ENCODE results near the gene PRKRA. TPM values are rescaled to one million over a fixed set of nuclear protein-coding genes. Genes with fewer than 3 reads are reported as not detected.
A peak's percentile ranks its signal among the peaks of the same experiment; 100 is the strongest.

Gene PRKRA
- total and polyA plus RNA-seq, 2 donors (not counting 1 experiment from before 2014, with no cell fraction given) = 27.0 to 71.9 TPM

DNA sequence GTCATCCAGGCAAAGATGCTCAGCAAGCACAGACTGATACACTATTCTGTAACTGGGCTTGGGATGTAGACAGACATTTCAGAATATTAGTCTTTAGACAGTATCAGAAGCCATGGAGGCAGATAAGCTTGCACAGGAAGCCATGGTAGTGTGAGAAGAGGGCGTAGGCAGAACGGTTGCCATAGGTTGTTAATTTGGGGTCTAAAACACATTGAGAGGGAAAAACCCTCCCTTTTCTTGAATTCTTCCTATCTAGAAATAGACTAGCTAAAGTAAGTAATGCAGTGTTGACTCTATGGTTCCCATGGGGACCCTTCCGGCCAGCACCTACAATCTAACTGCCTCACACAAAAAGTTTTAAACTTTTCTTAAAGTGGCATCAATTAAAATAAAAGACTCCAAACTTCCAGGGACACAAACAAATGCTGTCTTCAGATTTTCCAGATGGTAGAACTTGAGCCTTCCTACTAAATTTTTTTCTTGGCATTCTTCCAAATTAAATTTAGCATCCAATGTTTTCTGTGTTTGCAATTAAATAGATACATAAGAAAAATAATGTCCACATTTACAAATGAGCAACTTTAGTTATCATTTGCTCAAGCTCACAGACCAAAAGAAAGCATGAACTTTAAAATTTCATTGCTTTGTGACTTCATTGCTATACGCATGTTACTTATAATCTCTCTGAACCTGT, 1.9 kb downstream of the PRKRA start:
- ChIA-PET POLR2A (no interaction called here), CTCF (interaction anchor here (5.5 kb wide), 1 partner anchor 35 kb away, joined by 34 read pairs; no protein-coding TSS in a partner anchor)
- intact Hi-C loops (cut with micrococcal nuclease) = no loop called here
- peak overlapping the region; percentile 97 for H3K4me2 ChIP-seq (replicated peaks; ENCODE audit: low read depth, low read length, poor library complexity, severe bottlenecking)
- peaks cover 7 to 16% of the 10 kb centered on the region in 2 donors for H3K4me1 ChIP-seq (ENCODE audit: control insufficient read depth in 2 of 2, insufficient read depth in 2 of 2, low read length in 2 of 2)
- no peak for ATAC-seq (ENCODE audit: low read depth)
- H3K9me3 ChIP-seq (ENCODE audit: control extremely low read depth in 1 of 3, control insufficient read depth in 2 of 3, insufficient read depth in 1 of 3, low read length in 2 of 3) = no peaks in the 10 kb centered on the region
- peaks cover 27% of the 10 kb centered on the region for H4K20me1 ChIP-seq (ENCODE audit: control insufficient read depth, insufficient read depth, low read length, poor library complexity, severe bottlenecking)
- H2AFZ ChIP-seq (ENCODE audit: insufficient read depth, low read depth, low read length, poor library complexity, severe bottlenecking) = no peak overlapping the region
- peaks cover 10 to 17% of the 10 kb centered on the region in 2 experiments for H3K36me3 ChIP-seq (replicated peaks in 1 of 2; ENCODE audit: control extremely low read depth in 1 of 2, control insufficient read depth in 1 of 2, extremely low read depth in 1 of 2, insufficient read depth in 2 of 2, low read length in 1 of 2)
- no peak for TF ChIP-seq EZH2 (IDR thresholded peaks at IDR 0.05; ENCODE audit: borderline replicate concordance, insufficient read depth, low read depth, low read length, poor library complexity, severe bottlenecking)
- TF ChIP-seq, protein P1, sequence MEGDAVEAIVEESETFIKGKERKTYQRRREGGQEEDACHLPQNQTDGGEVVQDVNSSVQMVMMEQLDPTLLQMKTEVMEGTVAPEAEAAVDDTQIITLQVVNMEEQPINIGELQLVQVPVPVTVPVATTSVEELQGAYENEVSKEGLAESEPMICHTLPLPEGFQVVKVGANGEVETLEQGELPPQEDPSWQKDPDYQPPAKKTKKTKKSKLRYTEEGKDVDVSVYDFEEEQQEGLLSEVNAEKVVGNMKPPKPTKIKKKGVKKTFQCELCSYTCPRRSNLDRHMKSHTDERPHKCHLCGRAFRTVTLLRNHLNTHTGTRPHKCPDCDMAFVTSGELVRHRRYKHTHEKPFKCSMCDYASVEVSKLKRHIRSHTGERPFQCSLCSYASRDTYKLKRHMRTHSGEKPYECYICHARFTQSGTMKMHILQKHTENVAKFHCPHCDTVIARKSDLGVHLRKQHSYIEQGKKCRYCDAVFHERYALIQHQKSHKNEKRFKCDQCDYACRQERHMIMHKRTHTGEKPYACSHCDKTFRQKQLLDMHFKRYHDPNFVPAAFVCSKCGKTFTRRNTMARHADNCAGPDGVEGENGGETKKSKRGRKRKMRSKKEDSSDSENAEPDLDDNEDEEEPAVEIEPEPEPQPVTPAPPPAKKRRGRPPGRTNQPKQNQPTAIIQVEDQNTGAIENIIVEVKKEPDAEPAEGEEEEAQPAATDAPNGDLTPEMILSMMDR (IDR thresholded peaks at IDR 0.05) = no peak
- H3K9ac ChIP-seq (ENCODE audit: low read length) = no peak overlapping the region
- Mint-ChIP-seq H3K27ac (peak overlapping the region; percentile 59), H3K27me3 (no peaks in the 10 kb centered on the region), H3K9me3 (ENCODE audit: insufficient read depth) (no peaks in the 10 kb centered on the region), H3K4me1 (peaks cover 29% of the 10 kb centered on the region), H3K4me3 (peak overlapping the region; percentile 49)
- H3K4me3 ChIP-seq (ENCODE audit: control extremely low read depth in 1 of 5, extremely low read depth in 1 of 5, insufficient read depth in 1 of 5, low read depth in 2 of 5, low read length in 4 of 5) = peak overlapping the region in 1 of 5 experiments; percentile 97
- H3K27ac ChIP-seq (ENCODE audit: low read length in 2 of 2) = no peak overlapping the region
- no peaks in the 10 kb centered on the region for H3K27me3 ChIP-seq (replicated peaks in 1 of 4; ENCODE audit: control extremely low read depth in 1 of 4, control insufficient read depth in 3 of 4, insufficient read depth in 4 of 4, low read length in 3 of 4)
- no CpG with 5 or more reads among the region's 4 CpGs for WGBS (ENCODE audit: insufficient coverage)
- DNase-seq = no peak
- H3K79me2 ChIP-seq (ENCODE audit: control insufficient read depth, insufficient read depth, low read length) = peaks cover 22% of the 10 kb centered on the region

DNA sequence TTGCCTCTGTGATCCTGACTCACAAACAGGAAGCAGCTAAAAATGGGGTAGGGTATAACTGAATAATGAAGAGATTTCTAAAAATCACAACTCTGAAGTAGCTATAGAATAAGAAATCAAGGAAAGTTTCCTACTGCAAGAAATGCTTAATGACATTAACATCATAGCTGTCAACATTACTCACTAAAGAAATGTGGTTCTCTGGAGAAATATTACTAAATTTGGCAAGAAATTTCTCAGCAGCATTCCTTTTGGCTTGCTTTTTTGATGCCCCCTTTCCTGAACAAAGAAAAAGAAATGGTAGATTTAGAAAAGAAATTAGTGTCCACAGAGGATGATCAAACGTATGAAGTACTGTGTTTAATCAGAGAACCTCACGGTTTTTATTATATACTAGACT, 9.5 kb downstream of the PRKRA start:
- no peaks in the 10 kb centered on the region for H3K27me3 ChIP-seq (replicated peaks in 1 of 4; ENCODE audit: control extremely low read depth in 1 of 4, control insufficient read depth in 3 of 4, insufficient read depth in 4 of 4, low read length in 3 of 4)
- peaks cover 9 to 67% of the 10 kb centered on the region in 2 experiments for H3K36me3 ChIP-seq (replicated peaks in 1 of 2; ENCODE audit: control extremely low read depth in 1 of 2, control insufficient read depth in 1 of 2, extremely low read depth in 1 of 2, insufficient read depth in 2 of 2, low read length in 1 of 2)
- H3K9me3 Mint-ChIP-seq (ENCODE audit: insufficient read depth) = no peaks in the 10 kb centered on the region
- WGBS (ENCODE audit: insufficient coverage) = no CpG with 5 or more reads among the region's 2 CpGs
- H2AFZ ChIP-seq (ENCODE audit: insufficient read depth, low read depth, low read length, poor library complexity, severe bottlenecking) = no peak overlapping the region
- CTCF ChIA-PET = no interaction called here
- ATAC-seq (ENCODE audit: low read depth) = no peak
- intact Hi-C loops (cut with micrococcal nuclease) = no loop called here
- no peak overlapping the region for H3K4me2 ChIP-seq (replicated peaks; ENCODE audit: low read depth, low read length, poor library complexity, severe bottlenecking)
- H3K27me3 Mint-ChIP-seq = no peaks in the 10 kb centered on the region
- no peak overlapping the region for H3K4me3 ChIP-seq (ENCODE audit: control extremely low read depth in 1 of 5, extremely low read depth in 1 of 5, insufficient read depth in 1 of 5, low read depth in 2 of 5, low read length in 4 of 5)
- POLR2A ChIA-PET = no interaction called here
- peaks cover 7% of the 10 kb centered on the region for H3K79me2 ChIP-seq (ENCODE audit: control insufficient read depth, insufficient read depth, low read length)
- DNase-seq = no peak
- H3K9ac ChIP-seq (ENCODE audit: low read length) = no peak overlapping the region
- no peaks in the 10 kb centered on the region for H3K9me3 ChIP-seq (ENCODE audit: control extremely low read depth in 1 of 3, control insufficient read depth in 2 of 3, insufficient read depth in 1 of 3, low read length in 2 of 3)
- no peaks in the 10 kb centered on the region for H3K4me1 ChIP-seq (ENCODE audit: control insufficient read depth in 2 of 2, insufficient read depth in 2 of 2, low read length in 2 of 2)
- no peak overlapping the region for H3K27ac ChIP-seq (ENCODE audit: low read length in 2 of 2)
- H3K4me1 Mint-ChIP-seq = peaks cover 1% of the 10 kb centered on the region
- no peak for TF ChIP-seq EZH2 (IDR thresholded peaks at IDR 0.05; ENCODE audit: borderline replicate concordance, insufficient read depth, low read depth, low read length, poor library complexity, severe bottlenecking)
- TF ChIP-seq, protein P1 (IDR thresholded peaks at IDR 0.05) = no peak
- H3K4me3 Mint-ChIP-seq = no peak overlapping the region
- H4K20me1 ChIP-seq (ENCODE audit: control insufficient read depth, insufficient read depth, low read length, poor library complexity, severe bottlenecking) = peaks cover 9% of the 10 kb centered on the region
- H3K27ac Mint-ChIP-seq = no peak overlapping the region

Measured in B cell (primary cell).